AG09309 (cell line): Measurements from ENCODE around the gene EPHB4.
"Not testable (repeated sequence)": the region's sequence is repeated elsewhere in the genome, so short reads cannot be mapped to it uniquely, and the experiment has no call there.

Experiments used
- DNase-seq: peaks from one replicate; pipeline ENCODE4 v3.0.0-alpha.2; 2010; ENCODE audit warnings: low read depth
- H3K4me3 ChIP-seq: 2 replicates; pipeline ENCODE4 v1.5.1; 2011; ENCODE audit warnings: mild to moderate bottlenecking, low read depth, low read length, moderate library complexity; ENCODE audit not compliant: control insufficient read depth
- CTCF ChIP-seq: IDR thresholded peaks from 2 replicates; pipeline ENCODE4 v1.5.1; 2011; ENCODE audit warnings: mild to moderate bottlenecking, low read depth, low read length, inconsistent platforms; ENCODE audit not compliant: insufficient read depth, control insufficient read depth; ENCODE audit errors: missing control alignments

EPHB4 gene

GRCh38 chr7:100773491-100773890, 53.8 kb downstream of the EPHB4 start:
- no peak overlapping the region for H3K4me3 ChIP-seq
- no peak for DNase-seq
- TF ChIP-seq CTCF = no peak

DNA sequence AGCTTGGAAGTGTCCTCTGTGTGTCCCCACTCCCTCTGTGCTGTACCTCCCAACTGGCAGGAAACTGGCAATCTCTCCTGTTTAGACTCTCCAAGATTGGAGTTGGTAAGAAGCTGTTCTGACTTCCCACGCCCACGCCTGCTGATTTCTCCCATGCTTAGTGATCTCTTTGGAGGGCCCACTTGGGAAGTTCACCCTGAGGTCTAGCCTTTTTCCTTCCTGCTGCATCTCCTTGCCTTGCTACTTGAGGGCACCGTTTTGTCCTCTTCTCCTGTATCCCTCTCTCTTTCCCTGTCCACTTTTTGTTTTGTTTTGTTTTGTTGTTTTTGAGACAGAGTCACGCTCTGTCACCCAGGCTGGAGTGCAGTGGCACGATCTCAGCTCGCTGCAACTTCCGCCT, 58.5 kb downstream of the EPHB4 start:
- DNase-seq = no peak
- H3K4me3 ChIP-seq = no peak overlapping the region
- no peak for TF ChIP-seq CTCF

GRCh38 chr7:100765250-100765649, 62.1 kb downstream of the EPHB4 start:
- DNase-seq = no peak
- no peak for TF ChIP-seq CTCF
- H3K4me3 ChIP-seq = no peak overlapping the region

DNA sequence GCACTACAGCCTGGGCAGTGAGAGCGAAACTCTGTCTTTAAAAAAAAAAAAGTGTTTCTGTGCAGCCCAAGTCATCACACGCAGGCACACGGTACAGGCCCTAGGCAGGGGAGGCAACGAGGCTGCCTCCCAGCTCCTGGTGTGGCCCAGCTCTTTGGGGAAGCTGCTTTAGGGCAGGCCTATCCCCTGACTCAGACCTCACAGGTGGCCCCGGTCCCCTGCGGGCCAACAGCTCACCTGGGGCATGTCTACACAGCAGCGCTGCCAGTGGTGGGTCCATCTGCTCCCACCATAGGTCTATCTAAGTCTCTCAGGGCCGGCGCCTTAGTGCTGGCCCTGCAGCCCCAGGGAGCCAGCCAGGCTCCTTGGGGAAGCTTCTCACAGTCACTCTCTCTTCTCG, 62.5 kb downstream of the EPHB4 start:
- no peak for TF ChIP-seq CTCF
- H3K4me3 ChIP-seq = no peak overlapping the region
- no peak for DNase-seq

DNA sequence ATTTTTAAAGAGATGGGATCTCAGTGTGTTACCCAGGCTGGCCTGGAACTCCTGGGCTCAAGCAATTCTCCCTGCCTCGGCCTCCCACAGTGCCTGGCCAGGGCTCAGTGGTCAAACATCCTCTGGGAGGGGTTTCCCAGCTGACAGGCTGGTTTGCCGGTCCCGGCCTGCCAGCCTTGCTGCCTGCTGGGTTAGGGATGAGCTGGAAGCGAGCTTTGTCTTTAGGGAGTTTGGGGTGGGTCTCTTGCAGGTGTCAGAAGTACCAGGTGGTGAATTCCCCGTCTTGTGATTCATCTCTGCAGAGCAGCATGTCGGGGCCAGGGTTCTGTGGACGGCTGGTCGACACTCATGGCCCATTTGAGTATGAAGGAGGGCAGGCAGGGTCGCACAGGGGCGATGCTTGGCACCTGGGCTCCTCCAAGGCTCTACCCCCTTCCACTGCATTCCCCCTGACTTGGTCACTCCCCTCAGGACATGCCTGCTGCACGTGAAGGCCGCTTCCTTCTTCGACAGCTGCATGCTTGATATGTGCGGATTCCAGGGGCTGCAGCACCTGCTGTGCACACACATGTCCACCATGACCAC, 63.7 kb downstream of the EPHB4 start:
- TF ChIP-seq CTCF = no peak
- no peak for DNase-seq

GRCh38 chr7:100762841-100763240, 64.5 kb downstream of the EPHB4 start:
- H3K4me3 ChIP-seq, DNase-seq: not testable (repeated sequence)

More for the DNA sequence above, 63.7 kb downstream of the EPHB4 start:
- no peak overlapping the region for H3K4me3 ChIP-seq

GRCh38 chr7:100759357-100760171, 67.8 kb downstream of the EPHB4 start:
- no peak for TF ChIP-seq CTCF
- no peak for DNase-seq
- no peak overlapping the region for H3K4me3 ChIP-seq
